GM12878 (cell line): ENCODE results near the gene TIMP2. TPM values are rescaled to one million over a fixed set of nuclear protein-coding genes. Genes with fewer than 3 reads are reported as not detected.
A peak's percentile ranks its signal among the peaks of the same experiment; 100 is the strongest.
"Not testable (repeated sequence)": the region's sequence is repeated elsewhere in the genome, so short reads cannot be mapped to it uniquely, and the experiment has no call there.

Source experiments
- ATAC-seq: fragments of 200-7000 bp; cut with Tn5 transposase; 3 replicates; pipeline ENCODE4 v1.9.1; 2020; ENCODE audit warnings: mild to moderate bottlenecking, moderate library complexity
- BruUV-seq: library from RNA; stranded (reverse); fragments of 400-500 nt; replicated peaks from 2 replicates; lab custom pipeline; 2021; lab: Mats Ljungman, UMichigan
- CTCF ChIA-PET: fragments of 300-600 bp; sonication (Branson Sonifier 250); formaldehyde crosslinking; extraction: SDS; loops from one replicate; lab custom pipeline; 2021; ENCODE audit warnings: inconsistent platforms; lab: Yijun Ruan, JAX
- POLR2A ChIA-PET: fragments of 350-600 bp; formaldehyde crosslinking; extraction: SDS; loops from one replicate; lab custom pipeline; 2021; ENCODE audit warnings: inconsistent platforms; lab: Charles Lee
- RAD21 ChIA-PET: fragments of 300-600 bp; sonication (Branson Sonifier 250); formaldehyde crosslinking; loops from one replicate; lab custom pipeline; 2023; ENCODE audit warnings: antibody characterized with exemption; ENCODE audit not compliant: unreplicated experiment; lab: Charles Lee
- SMC1A ChIA-PET: fragments of 300-600 bp; sonication (Branson Sonifier 250); formaldehyde crosslinking; loops from one replicate; lab custom pipeline; 2023; ENCODE audit not compliant: unreplicated experiment, uncharacterized antibody; lab: Charles Lee
- DNase-seq: peaks from one replicate; pipeline ENCODE4 v3.0.0-alpha.2; 2011; ENCODE audit warnings: low read depth, low spot score
- FAIRE-seq: peaks from 3 replicates; lab custom pipeline; 2011; peaks lifted over from hg19 to GRCh38; lab: Jason Lieb, UNC
- H2AFZ ChIP-seq: 2 replicates; pipeline ENCODE4 v1.6.0; 2011; ENCODE audit warnings: low read depth, low read length, control low read depth; ENCODE audit not compliant: control insufficient read depth
- H3K27ac ChIP-seq: 2 replicates; pipeline ENCODE4 v1.5.1; 2011; ENCODE audit warnings: control low read depth; ENCODE audit not compliant: control insufficient read depth, insufficient read depth
- H3K27me3 ChIP-seq, 2 experiments: replicated peaks in 1 of 2; 2 replicates each; pipeline versions ENCODE4 v1.6.0 to v1.6.1; 2011; ENCODE audit warnings: low read length in 1 of 2; ENCODE audit not compliant: control insufficient read depth in 2 of 2, insufficient read depth in 2 of 2
- H3K36me3 ChIP-seq, 2 experiments: 2 replicates each; pipeline ENCODE4 v1.5.1; 2011; ENCODE audit warnings: low read length in 1 of 2; ENCODE audit not compliant: control insufficient read depth in 2 of 2, insufficient read depth in 2 of 2
- H3K4me1 ChIP-seq: 2 replicates; pipeline ENCODE4 v1.6.1; 2011; ENCODE audit warnings: mild to moderate bottlenecking, low read length, moderate library complexity, mixed read lengths; ENCODE audit not compliant: control insufficient read depth, insufficient read depth
- H3K4me2 ChIP-seq: 2 replicates; pipeline ENCODE4 v1.6.0; 2011; ENCODE audit warnings: control low read depth; ENCODE audit not compliant: control insufficient read depth, insufficient read depth
- H3K4me3 ChIP-seq: fragments of 200-600 bp; sonication (generic); 2 replicates; pipeline ENCODE4 v1.5.1; 2016
- H3K79me2 ChIP-seq: 2 replicates; pipeline ENCODE4 v1.6.0; 2011; ENCODE audit warnings: low read length; ENCODE audit not compliant: control insufficient read depth, insufficient read depth
- H3K9ac ChIP-seq: 2 replicates; pipeline ENCODE4 v1.8.0; 2011; ENCODE audit warnings: low read length, control low read depth, mixed read lengths; ENCODE audit not compliant: control insufficient read depth, insufficient read depth
- H3K9me3 ChIP-seq: replicated peaks from 3 replicates; pipeline ENCODE4 v1.5.1; 2011; ENCODE audit warnings: mild to moderate bottlenecking, low read length; ENCODE audit not compliant: control insufficient read depth, insufficient read depth
- H4K20me1 ChIP-seq: 2 replicates; pipeline ENCODE4 v1.6.0; 2011; ENCODE audit not compliant: control insufficient read depth, insufficient read depth
- BMI1 ChIP-seq: fragments of 450-650 bp; IDR thresholded peaks from 2 replicates; pipeline ENCODE4 v1.6.1; 2016; ENCODE audit warnings: mild to moderate bottlenecking, moderate library complexity, borderline replicate concordance
- DPF2 ChIP-seq: fragments of 450-650 bp; IDR thresholded peaks from 2 replicates; pipeline ENCODE4 v1.6.1; 2017; ENCODE audit warnings: mild to moderate bottlenecking
- PBX3 ChIP-seq: IDR thresholded peaks from 2 replicates; pipeline ENCODE4 v1.6.1; 2011; ENCODE audit warnings: mild to moderate bottlenecking, low read depth, low read length, moderate library complexity; ENCODE audit not compliant: insufficient replicate concordance
- RELA ChIP-seq: fragments of 450-650 bp; IDR thresholded peaks from 2 replicates; pipeline ENCODE4 v1.8.0; 2014; ENCODE audit warnings: borderline replicate concordance; ENCODE audit not compliant: partially characterized antibody
- SIX5 ChIP-seq: IDR thresholded peaks from 2 replicates; pipeline ENCODE4 v1.6.1; 2011; ENCODE audit warnings: mild to moderate bottlenecking, low read depth, low read length, moderate library complexity; ENCODE audit not compliant: severe bottlenecking
- SRF ChIP-seq, 2 experiments: IDR thresholded peaks; 2 replicates each; pipeline ENCODE4 v1.6.1; 2011; ENCODE audit warnings: low read depth in 2 of 2, low read length in 2 of 2, mild to moderate bottlenecking in 1 of 2, moderate library complexity in 1 of 2
- YY1 ChIP-seq: IDR thresholded peaks from 2 replicates; pipeline ENCODE4 v1.6.1; 2011; ENCODE audit warnings: low read depth, mild to moderate bottlenecking, low read length
- WGBS: methylation state at CpG from one replicate; pipeline ENCODE4 v1.1.6; 2016; ENCODE audit warnings: low lambda C conversion rate; ENCODE audit not compliant: insufficient replicate concordance, insufficient coverage; ENCODE audit errors: missing lambda C conversion rate; 5-methylcytosine and 5-hydroxymethylcytosine counted together
- in situ Hi-C: fragments of 300-500 bp; cut with MboI; formaldehyde crosslinking; loops from 9 replicates; pipeline ENCODE4 v1.14.3; 2018; ENCODE audit warnings: mixed read lengths
- intact Hi-C: fragments of 100-400 bp; cut with micrococcal nuclease; formaldehyde crosslinking; loops from one replicate; pipeline ENCODE4 v1.14.2; 2022; ENCODE audit not compliant: unreplicated experiment
- polyA plus RNA-seq, 11 experiments: library from polyadenylated mRNA; depleted of rRNA in 4 of 11; unstranded in 6 of 11; stranded (reverse) in 5 of 11; fragments of >200 nt; fragmentation: Nextera tagmentation in 4 of 11; fragmentation: Illumina TruSeq in 1 of 11; extraction: Ambion mirVana in 4 of 11; extraction: Trizol in 1 of 11; gene quantifications; 1 replicate in 1 of 11; 2 replicates in 10 of 11; pipeline versions ENCODE4 v1.2.1 to v1.2.3, GENCODE V29; 2011 to 2016; ENCODE audit warnings: inconsistent platforms in 2 of 11, missing spikeins in 2 of 11, low read depth in 1 of 11
- total RNA-seq, 4 experiments: library from RNA; depleted of rRNA in 3 of 4; stranded (reverse); fragments of >200 nt in 3 of 4; fragmentation: Illumina TruSeq in 1 of 4; extraction: Trizol in 1 of 4; gene quantifications; 2 replicates each; pipeline versions ENCODE4 v1.2.1 to v1.2.3, GENCODE V29; 2013 to 2021
- TF ChIP-seq, protein P1 (sequence below): fragments of 450-650 bp; conservative IDR thresholded peaks from 2 replicates; pipeline ENCODE4 v1.6.1; 2017; ENCODE audit warnings: mild to moderate bottlenecking, moderate library complexity

Gene TIMP2
- total and polyA plus RNA-seq, 10 of the 15 experiments (the other 5 are each of a cell fraction or from before 2014, with no cell fraction given) = 0.03 to 0.41 (median 0.04) TPM; not detected in 7

DNA sequence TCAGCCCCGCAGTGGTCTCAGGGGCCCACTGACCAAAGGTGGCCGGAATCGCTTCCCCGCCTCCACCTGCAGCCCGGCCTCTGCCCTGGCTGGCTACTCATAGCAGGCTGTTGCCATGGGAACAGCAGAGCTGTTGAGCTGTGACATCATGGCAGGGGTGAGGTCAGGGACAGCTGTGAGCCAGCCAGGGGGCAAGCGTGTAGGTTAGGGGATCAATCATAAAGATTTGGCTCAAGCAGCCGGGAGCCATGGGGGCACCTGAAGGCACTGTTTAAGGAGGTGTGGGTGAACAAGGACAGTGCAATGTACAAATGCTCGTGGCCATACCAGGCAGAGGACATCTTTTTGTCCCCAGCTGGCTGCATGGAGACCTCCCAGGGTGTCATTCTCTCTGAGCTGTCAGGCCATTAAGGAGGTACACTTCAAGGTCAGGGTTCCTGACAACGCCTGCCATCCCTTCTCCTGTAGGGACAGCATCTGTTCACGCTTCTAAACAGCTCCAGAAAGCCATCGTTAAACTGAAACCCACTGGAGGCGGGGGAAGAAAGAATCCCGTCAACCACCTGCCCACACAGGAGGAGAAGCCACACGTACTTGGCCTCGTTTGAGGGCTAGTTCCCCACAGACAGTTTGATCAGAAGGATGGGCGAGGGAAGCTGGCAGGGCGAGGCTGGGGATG, 21.9 kb downstream of the TIMP2 start, which contains the start of gene CEP295NL:
Gene CEP295NL, minus strand, starts transcription at position 101 of the 679 bp plus-strand sequence. CDS start 1,373 bp downstream, outside the sequence.
- SMC1A ChIA-PET = interaction anchor here (1.3 kb wide), 1 partner anchor 14 kb away, joined by 4 read pairs; no protein-coding TSS in a partner anchor

GRCh38 chr17:78902231-78902630, 23.0 kb downstream of the TIMP2 start:
- POLR2A ChIA-PET, RAD21 ChIA-PET, ATAC-seq, H3K9ac ChIP-seq, H3K79me2 ChIP-seq, H3K27me3 ChIP-seq, in situ Hi-C loops, H2AFZ ChIP-seq, H3K4me1 ChIP-seq, H4K20me1 ChIP-seq, BruUV-seq, H3K36me3 ChIP-seq, H3K9me3 ChIP-seq, intact Hi-C loops, H3K27ac ChIP-seq, DNase-seq, FAIRE-seq, H3K4me2 ChIP-seq, H3K4me3 ChIP-seq: not testable (repeated sequence)
- CTCF ChIA-PET = interaction anchor here (0.6 kb wide), 1 partner anchor 1337 kb away, joined by 3 read pairs; no protein-coding TSS in a partner anchor
- SMC1A ChIA-PET = interaction anchor here (1.3 kb wide), 1 partner anchor 15 kb away, joined by 4 read pairs; no protein-coding TSS in a partner anchor
- 36% methylated on average over 8 of the region's 8 CpGs for WGBS

More for the DNA sequence above, 21.9 kb downstream of the TIMP2 start, which contains the start of gene CEP295NL:
- WGBS = 12% methylated on average over 17 of the region's 17 CpGs
- Histone ChIP-seq H3K4me2 (no peak within 1 kb of the TSS), H3K36me3 (no peaks in the 10 kb centered on the region), H3K4me1 (no peaks in the 10 kb centered on the region), H3K27ac (no peak within 1 kb of the TSS), H3K9ac (no peak within 1 kb of the TSS), H3K79me2 (no peaks in the 10 kb centered on the region), H3K4me3 (no peak within 1 kb of the TSS), H3K9me3 (no peaks in the 10 kb centered on the region), H4K20me1 (no peaks in the 10 kb centered on the region), H3K27me3 (0 out of 4 replicates have a peak, but pooled peaks cover 0 to 2% of the 10 kb centered on the region in 2 experiments), H2AFZ (no peak within 1 kb of the TSS)
- BruUV-seq = no TSS peak
- intact Hi-C loops = no loop called here
- ATAC-seq = peak; percentile 61
- in situ Hi-C loops = no loop called here
- ChIA-PET POLR2A (no interaction called here), CTCF (no interaction called here), RAD21 (no interaction called here)
- no peak for DNase-seq
- TF ChIP-seq PBX3 (no peak), YY1 (no peak), RELA (no peak), BMI1 (peak; percentile 64; the same call in 1 of the 2 replicates), SRF (IDR thresholded peaks at IDR 0.05; ENCODE audit: low read depth in 2 of 2, low read length in 2 of 2) (no peak), SIX5 (no peak), DPF2 (no peak)
- TF ChIP-seq, protein P1, sequence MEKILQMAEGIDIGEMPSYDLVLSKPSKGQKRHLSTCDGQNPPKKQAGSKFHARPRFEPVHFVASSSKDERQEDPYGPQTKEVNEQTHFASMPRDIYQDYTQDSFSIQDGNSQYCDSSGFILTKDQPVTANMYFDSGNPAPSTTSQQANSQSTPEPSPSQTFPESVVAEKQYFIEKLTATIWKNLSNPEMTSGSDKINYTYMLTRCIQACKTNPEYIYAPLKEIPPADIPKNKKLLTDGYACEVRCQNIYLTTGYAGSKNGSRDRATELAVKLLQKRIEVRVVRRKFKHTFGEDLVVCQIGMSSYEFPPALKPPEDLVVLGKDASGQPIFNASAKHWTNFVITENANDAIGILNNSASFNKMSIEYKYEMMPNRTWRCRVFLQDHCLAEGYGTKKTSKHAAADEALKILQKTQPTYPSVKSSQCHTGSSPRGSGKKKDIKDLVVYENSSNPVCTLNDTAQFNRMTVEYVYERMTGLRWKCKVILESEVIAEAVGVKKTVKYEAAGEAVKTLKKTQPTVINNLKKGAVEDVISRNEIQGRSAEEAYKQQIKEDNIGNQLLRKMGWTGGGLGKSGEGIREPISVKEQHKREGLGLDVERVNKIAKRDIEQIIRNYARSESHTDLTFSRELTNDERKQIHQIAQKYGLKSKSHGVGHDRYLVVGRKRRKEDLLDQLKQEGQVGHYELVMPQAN = no peak
- FAIRE-seq = no peak
